DND-41 (cell line): Measurements from ENCODE around the gene KRTAP10-7.
"Not testable (repeated sequence)": the region's sequence is repeated elsewhere in the genome, so short reads cannot be mapped to it uniquely, and the experiment has no call there.

ENCODE experiments used
- ATAC-seq: fragments of 200-7000 bp; cut with Tn5 transposase; 3 replicates; pipeline ENCODE4 v1.9.1; 2021; ENCODE audit warnings: low read depth; ENCODE audit not compliant: insufficient read depth
- DNase-seq: peaks from one replicate; pipeline ENCODE4 v3.0.0-alpha.2; 2020
- H2AFZ ChIP-seq: 2 replicates; pipeline ENCODE4 v1.6.0; 2012; ENCODE audit warnings: low read depth, low read length
- H3K27ac ChIP-seq: 2 replicates; pipeline ENCODE4 v1.5.1; 2012; ENCODE audit warnings: low read length, inconsistent platforms
- H3K27me3 ChIP-seq: fragments of 200-600 bp; sonication (generic); 2 replicates; pipeline ENCODE4 v1.6.0; 2012; ENCODE audit warnings: low read length, mild to moderate bottlenecking, inconsistent platforms; ENCODE audit not compliant: insufficient read depth, poor library complexity
- H3K36me3 ChIP-seq: 2 replicates; pipeline ENCODE4 v1.5.1; 2012; ENCODE audit warnings: low read length, inconsistent platforms; ENCODE audit not compliant: insufficient read depth
- H3K4me1 ChIP-seq: 2 replicates; pipeline ENCODE4 v1.5.1; 2012; ENCODE audit warnings: mild to moderate bottlenecking, low read length; ENCODE audit not compliant: insufficient read depth
- H3K4me2 ChIP-seq: 2 replicates; pipeline ENCODE4 v1.6.0; 2012; ENCODE audit warnings: mild to moderate bottlenecking, moderate library complexity, low read length, inconsistent platforms; ENCODE audit not compliant: insufficient read depth
- H3K4me3 ChIP-seq, 2 experiments: fragments of 200-600 bp in 1 of 2; shearing (Covaris generic) in 1 of 2; 2 replicates each; pipeline ENCODE4 v1.5.1; 2012 to 2016; ENCODE audit warnings: inconsistent platforms in 2 of 2, low read length in 2 of 2, mild to moderate bottlenecking in 2 of 2, low read depth in 1 of 2, moderate library complexity in 1 of 2
- H3K79me2 ChIP-seq: 2 replicates; pipeline ENCODE4 v1.6.0; 2012; ENCODE audit warnings: low read length, inconsistent platforms; ENCODE audit not compliant: insufficient read depth
- H3K9ac ChIP-seq: 2 replicates; pipeline ENCODE4 v1.6.0; 2012; ENCODE audit warnings: low read depth, mild to moderate bottlenecking, inconsistent platforms, low read length, moderate library complexity
- H3K9me3 ChIP-seq: 2 replicates; pipeline ENCODE4 v1.5.1; 2012; ENCODE audit warnings: low read length, moderate library complexity, mild to moderate bottlenecking, inconsistent platforms; ENCODE audit not compliant: insufficient read depth, severe bottlenecking
- H4K20me1 ChIP-seq: 2 replicates; pipeline ENCODE4 v1.6.0; 2012; ENCODE audit warnings: low read length; ENCODE audit not compliant: insufficient read depth
- CTCF ChIP-seq: IDR thresholded peaks from 2 replicates; pipeline ENCODE4 v1.5.1; 2012; ENCODE audit warnings: borderline replicate concordance, low read length, moderate library complexity, mild to moderate bottlenecking; ENCODE audit not compliant: poor library complexity, severe bottlenecking; ENCODE audit errors: extremely low read depth
- EZH2 ChIP-seq: IDR thresholded peaks from 3 replicates; pipeline ENCODE4 v1.6.1; 2012; ENCODE audit warnings: borderline replicate concordance, low read depth, mild to moderate bottlenecking, moderate library complexity, low read length, inconsistent platforms; ENCODE audit not compliant: severe bottlenecking

KRTAP10-7 gene

GRCh38 chr21:44626262-44626661 lies 25.9 kb downstream of the KRTAP10-7 start:
- TF ChIP-seq CTCF = no peak
- no peak for TF ChIP-seq EZH2
- no peaks in the 10 kb centered on the region for H3K4me1 ChIP-seq
- H3K9me3 ChIP-seq = peaks cover 15% of the 10 kb centered on the region
- DNase-seq (peak; percentile 10), ATAC-seq (peak; percentile 39; the same call in 1 of the 3 replicates)
- no peaks in the 10 kb centered on the region for H3K79me2 ChIP-seq
- no peaks in the 10 kb centered on the region for H3K27me3 ChIP-seq
- H3K36me3 ChIP-seq = no peaks in the 10 kb centered on the region
- no peak overlapping the region for H3K4me3 ChIP-seq
- H3K27ac ChIP-seq = no peak overlapping the region
- H3K4me2 ChIP-seq = no peak overlapping the region
- no peaks in the 10 kb centered on the region for H4K20me1 ChIP-seq
- H3K9ac ChIP-seq = no peak overlapping the region
- H2AFZ ChIP-seq = no peak overlapping the region

GRCh38 chr21:44626673-44627143 lies 26.3 kb downstream of the KRTAP10-7 start, which contains the start of gene KRTAP10-9:
Gene KRTAP10-9, plus strand, starts transcription at chr21:44627093. Its CDS starts 79 bp downstream, at chr21:44627172.
- peaks cover 15% of the 10 kb centered on the region for H3K9me3 ChIP-seq

GRCh38 chr21:44627181-44627822 lies 26.9 kb downstream of the KRTAP10-7 start:
- DNase-seq, H3K4me3 ChIP-seq, H3K36me3 ChIP-seq, H3K79me2 ChIP-seq, H3K4me2 ChIP-seq, H3K27me3 ChIP-seq, H3K4me1 ChIP-seq, H2AFZ ChIP-seq, H4K20me1 ChIP-seq, ATAC-seq, H3K9ac ChIP-seq, H3K27ac ChIP-seq: not testable (repeated sequence)
- H3K9me3 ChIP-seq = peaks cover 15% of the 10 kb centered on the region

More at GRCh38 chr21:44626673-44627143, 26.3 kb downstream of the KRTAP10-7 start, which contains the start of gene KRTAP10-9:
- Histone ChIP-seq H3K27me3 (no peaks in the 10 kb centered on the region), H3K4me3 (no peak within 1 kb of the TSS), H4K20me1 (no peaks in the 10 kb centered on the region), H2AFZ (no peak within 1 kb of the TSS), H3K4me1 (no peaks in the 10 kb centered on the region), H3K79me2 (no peaks in the 10 kb centered on the region), H3K27ac (no peak within 1 kb of the TSS), H3K9ac (no peak within 1 kb of the TSS), H3K36me3 (no peaks in the 10 kb centered on the region), H3K4me2 (no peak within 1 kb of the TSS)
- no peak for ATAC-seq
- TF ChIP-seq CTCF (no peak), EZH2 (no peak)
- DNase-seq = no peak

GRCh38 chr21:44627831-44628233 lies 27.4 kb downstream of the KRTAP10-7 start:
- H4K20me1 ChIP-seq, H3K27ac ChIP-seq, H3K79me2 ChIP-seq, H2AFZ ChIP-seq, H3K4me3 ChIP-seq, H3K4me1 ChIP-seq, ATAC-seq, DNase-seq, H3K9ac ChIP-seq, H3K4me2 ChIP-seq, H3K36me3 ChIP-seq, H3K27me3 ChIP-seq: not testable (repeated sequence)
- peaks cover 11% of the 10 kb centered on the region for H3K9me3 ChIP-seq
